WTC11 (cell line): ENCODE measurements around the gene TAC4. TPM values are rescaled to one million over a fixed set of nuclear protein-coding genes. Genes with fewer than 3 reads are reported as not detected.

Experiments used
- ATAC-seq: fragments of 200-7000 bp; cut with Tn5 transposase; 2 replicates; pipeline ENCODE4 v1.10.0; 2021; ENCODE audit warnings: mild to moderate bottlenecking, moderate library complexity
- CTCF ChIA-PET: fragments of 300-600 bp; sonication (Branson Sonifier 250); formaldehyde crosslinking; loops from one replicate; lab custom pipeline; 2021; ENCODE audit warnings: antibody characterized with exemption; lab: Charles Lee
- POLR2A ChIA-PET: fragments of 350-600 bp; sonication (Branson Sonifier 250); formaldehyde crosslinking; loops from one replicate; lab custom pipeline; 2021; ENCODE audit warnings: antibody characterized with exemption; lab: Charles Lee
- DNase-seq: peaks from one replicate; pipeline ENCODE4 v3.0.0; 2021; ENCODE audit warnings: low spot score
- H3K27ac Mint-ChIP-seq: 2 replicates; pipeline ENCODE4 v1.8.0; 2021; ENCODE audit warnings: mixed read lengths
- H3K27me3 Mint-ChIP-seq: 2 replicates; pipeline ENCODE4 v1.8.0; 2021; ENCODE audit warnings: low read depth, mild to moderate bottlenecking, moderate library complexity, mixed read lengths
- H3K36me3 Mint-ChIP-seq: 2 replicates; pipeline ENCODE4 v1.8.0; 2021; ENCODE audit warnings: mixed read lengths
- H3K4me1 Mint-ChIP-seq: 2 replicates; pipeline ENCODE4 v1.8.0; 2022; ENCODE audit warnings: mixed read lengths
- H3K4me3 Mint-ChIP-seq: 2 replicates; pipeline ENCODE4 v1.8.0; 2021; ENCODE audit warnings: mild to moderate bottlenecking, moderate library complexity, mixed read lengths
- H3K9me3 Mint-ChIP-seq: 2 replicates; pipeline ENCODE4 v1.8.0; 2021; ENCODE audit warnings: mixed read lengths
- FOXK1 ChIP-seq: sonication (generic); formaldehyde crosslinking; IDR thresholded peaks from 2 replicates; pipeline ENCODE4 v1.8.0; 2022; ENCODE audit warnings: mild to moderate bottlenecking, moderate library complexity, missing genetic modification reagents
- NR2C2 ChIP-seq: sonication (generic); formaldehyde crosslinking; IDR thresholded peaks from 2 replicates; pipeline ENCODE4 v1.8.0; 2022; ENCODE audit warnings: mild to moderate bottlenecking, missing genetic modification reagents
- ZBTB21 ChIP-seq: sonication (generic); formaldehyde crosslinking; IDR thresholded peaks from 2 replicates; pipeline ENCODE4 v1.8.1; 2023; ENCODE audit warnings: mild to moderate bottlenecking, missing genetic modification reagents, borderline replicate concordance
- ZNF263 ChIP-seq: sonication (generic); formaldehyde crosslinking; IDR thresholded peaks from 2 replicates; pipeline ENCODE4 v1.8.1; 2022; ENCODE audit warnings: low read depth, mild to moderate bottlenecking, moderate library complexity, missing genetic modification reagents
- total RNA-seq: library from RNA; stranded (reverse); gene quantifications from 3 replicates; pipeline ENCODE4 v1.2.3, GENCODE V29; 2021
- TF ChIP-seq, protein P1 (sequence below): sonication (generic); formaldehyde crosslinking; IDR thresholded peaks from 2 replicates; pipeline ENCODE4 v1.8.1; 2022; ENCODE audit warnings: low read depth, missing genetic modification reagents, borderline replicate concordance
- TF ChIP-seq, protein P2 (sequence below): sonication (generic); formaldehyde crosslinking; IDR thresholded peaks from 2 replicates; pipeline ENCODE4 v1.8.0; 2023; ENCODE audit warnings: mild to moderate bottlenecking, missing genetic modification reagents
- TF ChIP-seq, protein P3 (sequence below): fragments of 250-450 bp; sonication (Bioruptor Pico); IDR thresholded peaks from 2 replicates; pipeline ENCODE4 v1.9.0; 2021; ENCODE audit warnings: mild to moderate bottlenecking, borderline replicate concordance
- TF ChIP-seq, protein P4 (sequence below): sonication (generic); formaldehyde crosslinking; IDR thresholded peaks from 2 replicates; pipeline ENCODE4 v1.8.0; 2022; ENCODE audit warnings: mild to moderate bottlenecking, missing genetic modification reagents
- TF ChIP-seq, protein P5 (sequence below): fragments of 250-450 bp; sonication (Bioruptor Pico); IDR thresholded peaks from 2 replicates; pipeline ENCODE4 v1.8.0; 2021; ENCODE audit warnings: mild to moderate bottlenecking

The TAC4 gene
- total RNA-seq, 1 experiment from 2014 or later, result not detected

DNA sequence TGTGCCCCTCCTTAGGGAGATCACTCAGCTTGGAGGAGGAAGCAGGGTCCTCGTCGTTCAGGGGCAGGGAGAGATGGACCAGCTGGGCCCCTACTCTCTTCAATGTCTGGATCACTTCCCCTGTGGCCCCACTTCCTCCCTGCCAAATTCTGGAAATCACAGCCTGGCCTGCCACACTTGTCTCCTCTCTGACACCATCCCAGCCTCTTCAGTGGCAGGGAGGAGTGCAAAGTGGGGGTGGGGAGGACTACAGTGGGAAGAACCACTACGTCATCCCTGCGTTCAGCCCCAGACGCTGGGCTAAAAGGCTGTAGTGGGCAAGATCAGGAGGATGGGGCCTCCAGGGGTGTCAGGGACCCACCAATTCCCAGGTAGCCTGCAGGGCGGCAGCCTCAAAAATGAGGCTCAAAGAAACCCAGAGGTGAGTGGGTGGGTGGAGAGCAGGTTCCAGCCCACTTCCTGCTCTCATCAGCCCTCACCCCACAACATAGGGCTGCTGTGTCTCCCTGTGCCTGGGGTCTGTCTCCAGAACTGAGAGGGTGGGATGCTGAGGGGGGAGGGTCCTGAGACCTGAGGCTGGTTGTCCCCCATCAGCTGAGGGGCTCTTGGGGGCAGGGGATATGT is 25.0 kb upstream of the TAC4 start:
- peak; percentile 71; the same call in 1 of the 2 replicates for TF ChIP-seq ZNF263 (CRISPR knock-in tag)
- TF ChIP-seq, protein P1, sequence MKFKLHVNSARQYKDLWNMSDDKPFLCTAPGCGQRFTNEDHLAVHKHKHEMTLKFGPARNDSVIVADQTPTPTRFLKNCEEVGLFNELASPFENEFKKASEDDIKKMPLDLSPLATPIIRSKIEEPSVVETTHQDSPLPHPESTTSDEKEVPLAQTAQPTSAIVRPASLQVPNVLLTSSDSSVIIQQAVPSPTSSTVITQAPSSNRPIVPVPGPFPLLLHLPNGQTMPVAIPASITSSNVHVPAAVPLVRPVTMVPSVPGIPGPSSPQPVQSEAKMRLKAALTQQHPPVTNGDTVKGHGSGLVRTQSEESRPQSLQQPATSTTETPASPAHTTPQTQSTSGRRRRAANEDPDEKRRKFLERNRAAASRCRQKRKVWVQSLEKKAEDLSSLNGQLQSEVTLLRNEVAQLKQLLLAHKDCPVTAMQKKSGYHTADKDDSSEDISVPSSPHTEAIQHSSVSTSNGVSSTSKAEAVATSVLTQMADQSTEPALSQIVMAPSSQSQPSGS (CRISPR knock-in tag), result no peak
- Mint-ChIP-seq H3K27me3 (no peaks in the 10 kb centered on the region; the same call in 1 of the 2 replicates), H3K4me1 (peaks cover 48% of the 10 kb centered on the region), H3K27ac (0 out of 2 replicates have a peak overlapping the region, but pooled peaks have one; percentile 57), H3K36me3 (no peaks in the 10 kb centered on the region), H3K9me3 (no peaks in the 10 kb centered on the region), H3K4me3 (no peak overlapping the region)
- POLR2A ChIA-PET, result no interaction called here
- no peak for DNase-seq
- CTCF ChIA-PET, result interaction anchor here (0.8 to 2.4 kb wide), 3 partner anchors 21 to 124 kb away, joined by 3 to 18 read pairs (median 3); no protein-coding TSS in a partner anchor
- ATAC-seq, result no peak

DNA sequence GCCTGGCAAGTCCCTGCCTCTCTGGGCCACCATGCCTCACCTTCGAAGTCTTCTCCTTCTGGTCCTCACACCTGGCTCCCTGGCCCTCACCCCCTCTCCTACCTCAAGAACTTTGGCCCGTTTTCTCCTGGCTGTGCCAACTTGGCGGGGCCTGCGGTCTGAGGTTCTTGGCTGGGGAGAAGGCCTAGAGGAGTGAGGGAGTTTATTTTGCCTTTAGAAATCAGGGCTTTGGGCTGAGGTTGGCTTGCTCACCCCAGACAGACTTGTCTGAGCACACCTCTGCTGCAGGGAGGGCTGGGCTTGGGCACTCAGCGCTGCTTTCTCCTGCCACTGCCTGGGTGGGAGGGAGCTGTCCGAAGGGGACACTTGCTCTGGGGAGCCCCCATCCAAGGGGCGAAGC is 23.3 kb upstream of the TAC4 start:
- H3K27ac Mint-ChIP-seq, result no peak overlapping the region; the same call in 1 of the 2 replicates
- no peak overlapping the region for H3K4me3 Mint-ChIP-seq
- ChIA-PET CTCF (interaction anchor here (1.0 kb wide), 1 partner anchor 10 kb away, joined by 4 read pairs; no protein-coding TSS in a partner anchor), POLR2A (interaction anchor here (1.2 kb wide), 1 partner anchor 9 kb away, joined by 3 read pairs; no protein-coding TSS in a partner anchor)
- TF ChIP-seq, protein P2, sequence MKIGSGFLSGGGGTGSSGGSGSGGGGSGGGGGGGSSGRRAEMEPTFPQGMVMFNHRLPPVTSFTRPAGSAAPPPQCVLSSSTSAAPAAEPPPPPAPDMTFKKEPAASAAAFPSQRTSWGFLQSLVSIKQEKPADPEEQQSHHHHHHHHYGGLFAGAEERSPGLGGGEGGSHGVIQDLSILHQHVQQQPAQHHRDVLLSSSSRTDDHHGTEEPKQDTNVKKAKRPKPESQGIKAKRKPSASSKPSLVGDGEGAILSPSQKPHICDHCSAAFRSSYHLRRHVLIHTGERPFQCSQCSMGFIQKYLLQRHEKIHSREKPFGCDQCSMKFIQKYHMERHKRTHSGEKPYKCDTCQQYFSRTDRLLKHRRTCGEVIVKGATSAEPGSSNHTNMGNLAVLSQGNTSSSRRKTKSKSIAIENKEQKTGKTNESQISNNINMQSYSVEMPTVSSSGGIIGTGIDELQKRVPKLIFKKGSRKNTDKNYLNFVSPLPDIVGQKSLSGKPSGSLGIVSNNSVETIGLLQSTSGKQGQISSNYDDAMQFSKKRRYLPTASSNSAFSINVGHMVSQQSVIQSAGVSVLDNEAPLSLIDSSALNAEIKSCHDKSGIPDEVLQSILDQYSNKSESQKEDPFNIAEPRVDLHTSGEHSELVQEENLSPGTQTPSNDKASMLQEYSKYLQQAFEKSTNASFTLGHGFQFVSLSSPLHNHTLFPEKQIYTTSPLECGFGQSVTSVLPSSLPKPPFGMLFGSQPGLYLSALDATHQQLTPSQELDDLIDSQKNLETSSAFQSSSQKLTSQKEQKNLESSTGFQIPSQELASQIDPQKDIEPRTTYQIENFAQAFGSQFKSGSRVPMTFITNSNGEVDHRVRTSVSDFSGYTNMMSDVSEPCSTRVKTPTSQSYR (CRISPR knock-in tag), result no peak
- TF ChIP-seq, protein P3, sequence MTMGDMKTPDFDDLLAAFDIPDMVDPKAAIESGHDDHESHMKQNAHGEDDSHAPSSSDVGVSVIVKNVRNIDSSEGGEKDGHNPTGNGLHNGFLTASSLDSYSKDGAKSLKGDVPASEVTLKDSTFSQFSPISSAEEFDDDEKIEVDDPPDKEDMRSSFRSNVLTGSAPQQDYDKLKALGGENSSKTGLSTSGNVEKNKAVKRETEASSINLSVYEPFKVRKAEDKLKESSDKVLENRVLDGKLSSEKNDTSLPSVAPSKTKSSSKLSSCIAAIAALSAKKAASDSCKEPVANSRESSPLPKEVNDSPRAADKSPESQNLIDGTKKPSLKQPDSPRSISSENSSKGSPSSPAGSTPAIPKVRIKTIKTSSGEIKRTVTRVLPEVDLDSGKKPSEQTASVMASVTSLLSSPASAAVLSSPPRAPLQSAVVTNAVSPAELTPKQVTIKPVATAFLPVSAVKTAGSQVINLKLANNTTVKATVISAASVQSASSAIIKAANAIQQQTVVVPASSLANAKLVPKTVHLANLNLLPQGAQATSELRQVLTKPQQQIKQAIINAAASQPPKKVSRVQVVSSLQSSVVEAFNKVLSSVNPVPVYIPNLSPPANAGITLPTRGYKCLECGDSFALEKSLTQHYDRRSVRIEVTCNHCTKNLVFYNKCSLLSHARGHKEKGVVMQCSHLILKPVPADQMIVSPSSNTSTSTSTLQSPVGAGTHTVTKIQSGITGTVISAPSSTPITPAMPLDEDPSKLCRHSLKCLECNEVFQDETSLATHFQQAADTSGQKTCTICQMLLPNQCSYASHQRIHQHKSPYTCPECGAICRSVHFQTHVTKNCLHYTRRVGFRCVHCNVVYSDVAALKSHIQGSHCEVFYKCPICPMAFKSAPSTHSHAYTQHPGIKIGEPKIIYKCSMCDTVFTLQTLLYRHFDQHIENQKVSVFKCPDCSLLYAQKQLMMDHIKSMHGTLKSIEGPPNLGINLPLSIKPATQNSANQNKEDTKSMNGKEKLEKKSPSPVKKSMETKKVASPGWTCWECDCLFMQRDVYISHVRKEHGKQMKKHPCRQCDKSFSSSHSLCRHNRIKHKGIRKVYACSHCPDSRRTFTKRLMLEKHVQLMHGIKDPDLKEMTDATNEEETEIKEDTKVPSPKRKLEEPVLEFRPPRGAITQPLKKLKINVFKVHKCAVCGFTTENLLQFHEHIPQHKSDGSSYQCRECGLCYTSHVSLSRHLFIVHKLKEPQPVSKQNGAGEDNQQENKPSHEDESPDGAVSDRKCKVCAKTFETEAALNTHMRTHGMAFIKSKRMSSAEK (CRISPR knock-in tag), result no peak
- TF ChIP-seq, protein P4, sequence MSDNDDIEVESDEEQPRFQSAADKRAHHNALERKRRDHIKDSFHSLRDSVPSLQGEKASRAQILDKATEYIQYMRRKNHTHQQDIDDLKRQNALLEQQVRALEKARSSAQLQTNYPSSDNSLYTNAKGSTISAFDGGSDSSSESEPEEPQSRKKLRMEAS, result no peak
- no peak for TF ChIP-seq NR2C2 (CRISPR knock-in tag)
- TF ChIP-seq, protein P5, sequence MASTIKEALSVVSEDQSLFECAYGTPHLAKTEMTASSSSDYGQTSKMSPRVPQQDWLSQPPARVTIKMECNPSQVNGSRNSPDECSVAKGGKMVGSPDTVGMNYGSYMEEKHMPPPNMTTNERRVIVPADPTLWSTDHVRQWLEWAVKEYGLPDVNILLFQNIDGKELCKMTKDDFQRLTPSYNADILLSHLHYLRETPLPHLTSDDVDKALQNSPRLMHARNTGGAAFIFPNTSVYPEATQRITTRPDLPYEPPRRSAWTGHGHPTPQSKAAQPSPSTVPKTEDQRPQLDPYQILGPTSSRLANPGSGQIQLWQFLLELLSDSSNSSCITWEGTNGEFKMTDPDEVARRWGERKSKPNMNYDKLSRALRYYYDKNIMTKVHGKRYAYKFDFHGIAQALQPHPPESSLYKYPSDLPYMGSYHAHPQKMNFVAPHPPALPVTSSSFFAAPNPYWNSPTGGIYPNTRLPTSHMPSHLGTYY (CRISPR knock-in tag), result no peak
- H3K27me3 Mint-ChIP-seq, result no peaks in the 10 kb centered on the region; the same call in 1 of the 2 replicates
- peaks cover 53% of the 10 kb centered on the region for H3K4me1 Mint-ChIP-seq
- no peaks in the 10 kb centered on the region for H3K9me3 Mint-ChIP-seq
- ATAC-seq (no peak), DNase-seq (no peak)
- H3K36me3 Mint-ChIP-seq, result no peaks in the 10 kb centered on the region

DNA sequence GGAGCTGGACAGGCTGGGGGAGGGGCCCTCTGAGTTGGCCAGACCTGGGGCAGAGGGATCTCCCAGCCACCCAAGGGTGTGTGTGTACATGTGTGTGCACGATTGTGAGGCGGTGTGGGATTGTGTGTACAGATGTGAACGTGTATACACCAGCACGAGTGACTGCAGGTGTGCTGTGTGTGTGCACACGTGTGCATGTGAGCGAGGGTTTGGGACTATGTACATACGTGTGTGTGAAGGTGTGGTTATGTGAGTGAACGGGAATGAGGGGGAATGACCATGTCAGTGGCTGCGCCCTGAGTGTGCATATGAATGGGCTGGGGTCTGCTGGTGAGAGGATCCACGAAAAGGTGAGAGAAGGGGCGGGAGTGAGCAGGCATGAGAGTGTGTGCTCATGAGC is 22.4 kb upstream of the TAC4 start:
- Mint-ChIP-seq H3K4me3 (no peak overlapping the region), H3K36me3 (no peaks in the 10 kb centered on the region), H3K27me3 (no peaks in the 10 kb centered on the region; the same call in 1 of the 2 replicates), H3K9me3 (no peaks in the 10 kb centered on the region), H3K27ac (no peak overlapping the region), H3K4me1 (peaks cover 52% of the 10 kb centered on the region)
- DNase-seq (no peak), ATAC-seq (no peak)
- no peak for TF ChIP-seq ZBTB21 (CRISPR knock-in tag)
- no peak for TF ChIP-seq FOXK1
- ChIA-PET POLR2A (no interaction called here), CTCF (interaction anchor here (1.0 to 1.5 kb wide), 2 partner anchors 9 to 127 kb away, joined by 4 read pairs; no protein-coding TSS in a partner anchor)
